K562 (cell line): ENCODE results near the gene KCNJ9. TPM values are rescaled to one million over a fixed set of nuclear protein-coding genes. Genes with fewer than 3 reads are reported as not detected.

Source experiments
- ATAC-seq: fragments of 200-7000 bp; cut with Tn5 transposase; 3 replicates; pipeline ENCODE4 v1.9.1; 2020; ENCODE audit warnings: moderate library complexity
- BruUV-seq: library from RNA; stranded (reverse); fragments of 400-500 nt; replicated peaks from 2 replicates; lab custom pipeline; 2021; lab: Mats Ljungman, UMichigan
- CTCF ChIA-PET: fragments of 300-600 bp; formaldehyde crosslinking; extraction: SDS; loops from one replicate; lab custom pipeline; 2021; ENCODE audit warnings: low intra/inter-chr PET ratio; lab: Yijun Ruan, JAX
- POLR2A ChIA-PET: fragments of 300-600, 350-650 bp; sonication (Branson Sonifier 250); formaldehyde crosslinking; extraction: SDS; loops from one replicate; lab custom pipeline; 2021; ENCODE audit warnings: antibody characterized with exemption, inconsistent platforms; lab: Yijun Ruan, JAX
- DNase-seq, 4 experiments: peaks; one replicate each; pipeline versions ENCODE4 v3.0.0 to v3.0.0-alpha.2; 2011 to 2018; ENCODE audit warnings: low spot score in 3 of 4, mixed read lengths in 3 of 4; ENCODE audit errors: extremely low read depth in 1 of 4
- FAIRE-seq: peaks from 2 replicates; lab custom pipeline; 2011; peaks lifted over from hg19 to GRCh38; lab: Jason Lieb, UNC
- H2AFZ ChIP-seq: 2 replicates; pipeline ENCODE4 v1.6.0; 2011; ENCODE audit warnings: low read depth, low read length, control low read depth, inconsistent platforms
- H3K27ac ChIP-seq: fragments of 200-600 bp; 3 replicates; pipeline ENCODE4 v1.8.0; 2011; ENCODE audit warnings: low read depth, mild to moderate bottlenecking, control low read depth, inconsistent platforms, low read length, moderate library complexity, mixed read lengths; ENCODE audit errors: extremely low read depth
- H3K27me3 ChIP-seq, 2 experiments: fragments of 300-600 bp in 1 of 2; 2 replicates in 1 of 2; 3 replicates in 1 of 2; pipeline versions ENCODE4 v1.6.0 to v1.8.0; 2011; ENCODE audit warnings: inconsistent platforms in 2 of 2, low read length in 2 of 2, mild to moderate bottlenecking in 1 of 2, mixed read lengths in 1 of 2, moderate library complexity in 1 of 2; ENCODE audit not compliant: control insufficient read depth in 2 of 2, insufficient read depth in 2 of 2
- H3K36me3 ChIP-seq: fragments of 300-600 bp; 3 replicates; pipeline ENCODE4 v1.8.0; 2011; ENCODE audit warnings: mild to moderate bottlenecking, low read length, inconsistent platforms; ENCODE audit not compliant: control insufficient read depth, insufficient read depth
- H3K4me1 ChIP-seq, 2 experiments: fragments of 200-600 bp in 1 of 2; replicated peaks in 1 of 2; 2 replicates in 1 of 2; 3 replicates in 1 of 2; pipeline versions ENCODE4 v1.5.1 to v1.8.0; 2011; ENCODE audit warnings: inconsistent platforms in 2 of 2, low read length in 2 of 2, mild to moderate bottlenecking in 1 of 2, mixed read lengths in 1 of 2, moderate library complexity in 1 of 2; ENCODE audit not compliant: control insufficient read depth in 2 of 2, insufficient read depth in 2 of 2
- H3K4me2 ChIP-seq: 2 replicates; pipeline ENCODE4 v1.6.1; 2011; ENCODE audit warnings: low read length, control low read depth, inconsistent platforms, mixed read lengths; ENCODE audit not compliant: insufficient read depth
- H3K4me3 ChIP-seq: fragments of 200-600 bp; sonication (generic), shearing (Covaris generic); 2 replicates; pipeline ENCODE4 v1.5.1; 2016; ENCODE audit warnings: control low read depth, inconsistent platforms
- H3K79me2 ChIP-seq: fragments of 200-600 bp; 3 replicates; pipeline ENCODE4 v1.8.0; 2011; ENCODE audit warnings: low read length, inconsistent platforms; ENCODE audit not compliant: control insufficient read depth, insufficient read depth
- H3K9ac ChIP-seq, 2 experiments: 2 replicates each; pipeline versions ENCODE4 v1.6.0 to v1.6.1; 2011; ENCODE audit warnings: low read depth in 2 of 2, low read length in 2 of 2, control low read depth in 1 of 2, inconsistent platforms in 1 of 2, mild to moderate bottlenecking in 1 of 2, mixed read lengths in 1 of 2; ENCODE audit not compliant: insufficient read depth in 1 of 2
- H3K9me1 ChIP-seq: one replicate; pipeline ENCODE4 v1.6.0; 2011; ENCODE audit warnings: inconsistent platforms, mild to moderate bottlenecking, low read length, moderate library complexity; ENCODE audit not compliant: control insufficient read depth, insufficient read depth
- H3K9me3 ChIP-seq: replicated peaks from 2 replicates; pipeline ENCODE4 v1.5.1; 2011; ENCODE audit warnings: low read depth, low read length, inconsistent platforms; ENCODE audit not compliant: control insufficient read depth, insufficient read depth
- H4K20me1 ChIP-seq: replicated peaks from 2 replicates; pipeline ENCODE4 v1.6.1; 2011; ENCODE audit warnings: low read length, inconsistent platforms, mixed read lengths; ENCODE audit not compliant: control insufficient read depth, insufficient read depth
- LARP7 ChIP-seq: fragments of 450-650 bp; IDR thresholded peaks from 2 replicates; pipeline ENCODE4 v1.6.1; 2016
- SREBF2 ChIP-seq: sonication (generic); formaldehyde crosslinking; IDR thresholded peaks from 2 replicates; pipeline ENCODE4 v1.4.0; 2020; ENCODE audit warnings: mild to moderate bottlenecking, missing genetic modification reagents
- TAF9B ChIP-seq: fragments of 450-650 bp; IDR thresholded peaks from 2 replicates; pipeline ENCODE4 v1.6.1; 2018; ENCODE audit warnings: mild to moderate bottlenecking; ENCODE audit not compliant: partially characterized antibody
- WGBS: fragments of 100-300 bp; shearing (Covaris generic); methylation state at CpG from one replicate; pipeline ENCODE4 v1.1.6; 2016; ENCODE audit warnings: low coverage, mixed read lengths; ENCODE audit not compliant: insufficient coverage; ENCODE audit errors: missing lambda C conversion rate; 5-methylcytosine and 5-hydroxymethylcytosine counted together
- in situ Hi-C: fragments of 300-500 bp; cut with MboI; formaldehyde crosslinking; loops from 4 replicates; pipeline ENCODE4 v1.15.0; 2018; ENCODE audit warnings: inconsistent platforms, mixed read lengths
- intact Hi-C: fragments of 100-400 bp; cut with micrococcal nuclease; formaldehyde crosslinking; loops from 2 replicates; pipeline ENCODE4 v1.14.2; 2022
- polyA plus RNA-seq, 8 experiments: library from polyadenylated mRNA; depleted of rRNA in 4 of 8; stranded (reverse) in 5 of 8; unstranded in 3 of 8; fragments of >200 nt; fragmentation: Nextera tagmentation in 2 of 8; fragmentation: Illumina TruSeq in 1 of 8; extraction: Ambion mirVana in 2 of 8; extraction: Trizol in 1 of 8; gene quantifications; 2 replicates each; pipeline versions ENCODE4 v1.2.1 to v1.2.3, GENCODE V29; 2011 to 2014; ENCODE audit warnings: inconsistent platforms in 1 of 8, missing spikeins in 1 of 8
- total RNA-seq, 7 experiments: library from RNA; depleted of rRNA in 6 of 7; stranded (reverse); fragments of >200 nt in 6 of 7; fragmentation: Illumina TruSeq in 2 of 7; extraction: Trizol in 2 of 7; gene quantifications; 2 replicates each; pipeline versions ENCODE4 v1.2.1 to v1.2.3, GENCODE V29; 2011 to 2021; ENCODE audit warnings: low replicate concordance in 1 of 7
- TF ChIP-seq, protein P1 (sequence below): sonication (generic); formaldehyde crosslinking; IDR thresholded peaks from 2 replicates; pipeline ENCODE4 v1.8.0; 2022; ENCODE audit warnings: mild to moderate bottlenecking, missing genetic modification reagents
- TF ChIP-seq, protein P2 (sequence below), 2 experiments: fragments of 450-650 bp in 1 of 2; sonication (generic) in 1 of 2; formaldehyde crosslinking; conservative IDR thresholded peaks; 2 replicates each; pipeline versions ENCODE4 v1.4.0 to v1.8.1; 2020 to 2022; ENCODE audit warnings: mild to moderate bottlenecking in 1 of 2, missing genetic modification reagents in 1 of 2

Gene KCNJ9
- total and polyA plus RNA-seq, 9 of the 15 experiments (the other 6 are each of a cell fraction or from before 2014, with no cell fraction given): not detected

DNA sequence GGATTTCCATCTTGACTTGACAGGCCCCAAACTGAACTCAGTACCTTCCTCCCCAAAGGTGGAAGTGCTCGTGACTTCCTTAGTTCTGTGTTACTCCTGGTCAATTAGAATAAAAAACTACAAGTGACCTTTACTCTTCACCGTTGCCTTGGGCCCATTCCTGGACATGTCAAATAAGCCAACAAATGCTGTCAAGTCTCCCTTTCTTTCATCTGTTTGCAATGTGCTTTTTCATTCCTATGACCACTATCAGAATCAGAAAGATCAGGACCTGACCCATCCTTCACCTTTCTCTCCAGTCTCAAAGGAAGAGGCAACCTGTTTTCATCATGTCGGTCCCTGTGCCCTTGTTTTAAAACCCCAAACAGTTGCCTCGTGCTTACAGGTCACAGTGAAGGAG is 6.5 kb upstream of the KCNJ9 start (continued):
- TF ChIP-seq SREBF2 (CRISPR knock-in tag): no peak
- TF ChIP-seq LARP7: no peak
- no peak for TF ChIP-seq TAF9B

GRCh38 chr1:160075836-160076235 is 5.5 kb upstream of the KCNJ9 start:
- Histone ChIP-seq H3K4me1 (no peaks in the 10 kb centered on the region), H3K9ac (no peak overlapping the region), H3K27me3 (peaks cover 12 to 31% of the 10 kb centered on the region in 2 experiments; a peak in 4 of 5 replicates), H4K20me1 (no peaks in the 10 kb centered on the region), H3K79me2 (no peaks in the 10 kb centered on the region), H3K36me3 (no peaks in the 10 kb centered on the region), H3K27ac (no peak overlapping the region), H3K9me3 (no peaks in the 10 kb centered on the region), H3K9me1 (no peaks in the 10 kb centered on the region), H2AFZ (no peak overlapping the region), H3K4me2 (no peak overlapping the region), H3K4me3 (no peak overlapping the region)
- FAIRE-seq (no peak), DNase-seq (no peak), ATAC-seq (no peak)
- POLR2A ChIA-PET: no interaction called here
- intact Hi-C loops: no loop called here
- TF ChIP-seq, protein P1, sequence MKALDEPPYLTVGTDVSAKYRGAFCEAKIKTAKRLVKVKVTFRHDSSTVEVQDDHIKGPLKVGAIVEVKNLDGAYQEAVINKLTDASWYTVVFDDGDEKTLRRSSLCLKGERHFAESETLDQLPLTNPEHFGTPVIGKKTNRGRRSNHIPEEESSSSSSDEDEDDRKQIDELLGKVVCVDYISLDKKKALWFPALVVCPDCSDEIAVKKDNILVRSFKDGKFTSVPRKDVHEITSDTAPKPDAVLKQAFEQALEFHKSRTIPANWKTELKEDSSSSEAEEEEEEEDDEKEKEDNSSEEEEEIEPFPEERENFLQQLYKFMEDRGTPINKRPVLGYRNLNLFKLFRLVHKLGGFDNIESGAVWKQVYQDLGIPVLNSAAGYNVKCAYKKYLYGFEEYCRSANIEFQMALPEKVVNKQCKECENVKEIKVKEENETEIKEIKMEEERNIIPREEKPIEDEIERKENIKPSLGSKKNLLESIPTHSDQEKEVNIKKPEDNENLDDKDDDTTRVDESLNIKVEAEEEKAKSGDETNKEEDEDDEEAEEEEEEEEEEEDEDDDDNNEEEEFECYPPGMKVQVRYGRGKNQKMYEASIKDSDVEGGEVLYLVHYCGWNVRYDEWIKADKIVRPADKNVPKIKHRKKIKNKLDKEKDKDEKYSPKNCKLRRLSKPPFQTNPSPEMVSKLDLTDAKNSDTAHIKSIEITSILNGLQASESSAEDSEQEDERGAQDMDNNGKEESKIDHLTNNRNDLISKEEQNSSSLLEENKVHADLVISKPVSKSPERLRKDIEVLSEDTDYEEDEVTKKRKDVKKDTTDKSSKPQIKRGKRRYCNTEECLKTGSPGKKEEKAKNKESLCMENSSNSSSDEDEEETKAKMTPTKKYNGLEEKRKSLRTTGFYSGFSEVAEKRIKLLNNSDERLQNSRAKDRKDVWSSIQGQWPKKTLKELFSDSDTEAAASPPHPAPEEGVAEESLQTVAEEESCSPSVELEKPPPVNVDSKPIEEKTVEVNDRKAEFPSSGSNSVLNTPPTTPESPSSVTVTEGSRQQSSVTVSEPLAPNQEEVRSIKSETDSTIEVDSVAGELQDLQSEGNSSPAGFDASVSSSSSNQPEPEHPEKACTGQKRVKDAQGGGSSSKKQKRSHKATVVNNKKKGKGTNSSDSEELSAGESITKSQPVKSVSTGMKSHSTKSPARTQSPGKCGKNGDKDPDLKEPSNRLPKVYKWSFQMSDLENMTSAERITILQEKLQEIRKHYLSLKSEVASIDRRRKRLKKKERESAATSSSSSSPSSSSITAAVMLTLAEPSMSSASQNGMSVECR (CRISPR knock-in tag): no peak
- TF ChIP-seq, protein P2, sequence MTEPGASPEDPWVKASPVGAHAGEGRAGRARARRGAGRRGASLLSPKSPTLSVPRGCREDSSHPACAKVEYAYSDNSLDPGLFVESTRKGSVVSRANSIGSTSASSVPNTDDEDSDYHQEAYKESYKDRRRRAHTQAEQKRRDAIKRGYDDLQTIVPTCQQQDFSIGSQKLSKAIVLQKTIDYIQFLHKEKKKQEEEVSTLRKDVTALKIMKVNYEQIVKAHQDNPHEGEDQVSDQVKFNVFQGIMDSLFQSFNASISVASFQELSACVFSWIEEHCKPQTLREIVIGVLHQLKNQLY (CRISPR knock-in tag; conservative IDR thresholded peaks at IDR 0.05): no peak
- no TSS peak for BruUV-seq
- 5% methylated on average over 2 of the region's 2 CpGs for WGBS
- CTCF ChIA-PET: no interaction called here
- in situ Hi-C loops: no loop called here
